ENCODE results near the gene ERBB4. TPM values are rescaled to one million over a fixed set of nuclear protein-coding genes. Genes with fewer than 3 reads are reported as not detected.

ERBB4 gene
- total RNA-seq, 6 donors from 2014 or later: 3.3 to 24.2 (median 11.7) TPM

DNA sequence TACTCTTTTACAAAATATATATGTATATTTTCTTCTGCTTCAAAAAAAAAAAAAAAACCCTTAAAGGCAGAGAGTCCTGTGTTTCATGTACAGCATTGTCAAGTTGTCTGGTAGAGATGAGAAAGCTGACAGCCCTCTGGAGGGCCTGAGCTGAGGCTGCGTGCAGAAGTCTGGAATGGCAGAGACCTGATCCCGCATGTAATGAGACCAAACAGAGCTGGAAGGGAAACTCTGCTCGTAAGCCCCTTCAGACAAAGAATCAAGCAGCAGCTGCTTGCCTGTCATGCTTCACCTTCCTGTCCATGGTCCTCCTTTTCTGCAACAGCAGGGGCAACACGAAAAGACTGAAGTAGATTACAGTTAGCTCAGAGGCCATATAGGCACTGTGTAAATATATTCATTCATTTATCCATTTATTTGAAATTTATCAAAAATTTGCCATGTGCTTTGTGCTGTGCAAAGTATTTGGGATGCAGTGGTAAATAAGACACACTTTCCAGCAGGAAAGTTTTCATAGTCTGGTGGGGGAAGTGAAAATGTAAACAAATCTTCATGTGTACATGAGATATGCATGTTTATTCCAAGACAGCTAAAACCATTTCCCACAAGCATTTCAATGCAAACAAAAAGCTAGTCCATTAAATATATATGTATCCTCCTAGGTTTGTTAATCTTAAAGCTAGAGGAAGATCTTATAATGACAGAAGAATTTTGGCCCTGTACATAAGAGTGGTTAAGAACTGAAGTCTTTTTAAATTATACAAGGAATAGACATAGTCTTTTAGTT, 1069.5 kb downstream of the ERBB4 start:
- H3K27ac ChIP-seq: no peak overlapping the region
- DNase-seq: no peak
- TF ChIP-seq POLR2A (IDR thresholded peaks at IDR 0.05): no peak
- TF ChIP-seq, protein P1, sequence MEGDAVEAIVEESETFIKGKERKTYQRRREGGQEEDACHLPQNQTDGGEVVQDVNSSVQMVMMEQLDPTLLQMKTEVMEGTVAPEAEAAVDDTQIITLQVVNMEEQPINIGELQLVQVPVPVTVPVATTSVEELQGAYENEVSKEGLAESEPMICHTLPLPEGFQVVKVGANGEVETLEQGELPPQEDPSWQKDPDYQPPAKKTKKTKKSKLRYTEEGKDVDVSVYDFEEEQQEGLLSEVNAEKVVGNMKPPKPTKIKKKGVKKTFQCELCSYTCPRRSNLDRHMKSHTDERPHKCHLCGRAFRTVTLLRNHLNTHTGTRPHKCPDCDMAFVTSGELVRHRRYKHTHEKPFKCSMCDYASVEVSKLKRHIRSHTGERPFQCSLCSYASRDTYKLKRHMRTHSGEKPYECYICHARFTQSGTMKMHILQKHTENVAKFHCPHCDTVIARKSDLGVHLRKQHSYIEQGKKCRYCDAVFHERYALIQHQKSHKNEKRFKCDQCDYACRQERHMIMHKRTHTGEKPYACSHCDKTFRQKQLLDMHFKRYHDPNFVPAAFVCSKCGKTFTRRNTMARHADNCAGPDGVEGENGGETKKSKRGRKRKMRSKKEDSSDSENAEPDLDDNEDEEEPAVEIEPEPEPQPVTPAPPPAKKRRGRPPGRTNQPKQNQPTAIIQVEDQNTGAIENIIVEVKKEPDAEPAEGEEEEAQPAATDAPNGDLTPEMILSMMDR (IDR thresholded peaks at IDR 0.05): no peak
- no peak for TF ChIP-seq EP300 (IDR thresholded peaks at IDR 0.05)
- TF ChIP-seq POLR2AphosphoS5 (IDR thresholded peaks at IDR 0.05): no peak

DNA sequence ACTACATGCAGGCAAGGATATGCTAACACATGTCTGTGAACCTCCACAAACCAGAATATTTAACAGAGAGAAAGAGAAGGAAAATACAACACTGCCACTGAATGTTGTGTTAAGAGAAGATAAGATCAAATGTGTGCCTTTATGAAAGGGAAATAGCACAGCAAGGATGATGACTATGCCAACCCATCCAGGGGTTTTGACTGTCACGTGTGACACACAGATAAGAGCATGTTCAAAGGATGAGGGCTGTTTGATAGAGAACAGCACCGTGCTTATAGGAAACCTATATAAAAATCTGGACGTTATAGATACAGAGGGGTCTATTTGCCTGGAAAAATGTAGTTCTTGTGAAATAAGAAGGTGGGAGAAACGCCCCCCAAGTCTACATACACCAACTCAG, 1070.4 kb downstream of the ERBB4 start:
- no peak overlapping the region for H3K4me3 ChIP-seq
- no peaks in the 10 kb centered on the region for H3K4me1 ChIP-seq
- no peak overlapping the region for H3K27ac ChIP-seq
- no peaks in the 10 kb centered on the region for H3K36me3 ChIP-seq
- ATAC-seq (ENCODE audit: low FRiP score in 2 of 2): no peak
- no peaks in the 10 kb centered on the region for H3K27me3 ChIP-seq
- 52 to 55% methylated on average over 4 of the region's 4 CpGs for WGBS, 2 donors
- no peaks in the 10 kb centered on the region for H3K9me3 ChIP-seq
- no peak for TF ChIP-seq EP300 (IDR thresholded peaks at IDR 0.05)
- no peak for TF ChIP-seq POLR2A (IDR thresholded peaks at IDR 0.05)
- no peak for TF ChIP-seq POLR2AphosphoS5 (IDR thresholded peaks at IDR 0.05)
- TF ChIP-seq, protein P1 (IDR thresholded peaks at IDR 0.05): no peak
- no peak for DNase-seq

More for the DNA sequence above, 1069.5 kb downstream of the ERBB4 start:
- WGBS, 2 donors: 41 to 45% methylated on average over 4 of the region's 4 CpGs
- H3K4me3 ChIP-seq: no peak overlapping the region
- H3K27me3 ChIP-seq: no peaks in the 10 kb centered on the region
- H3K9me3 ChIP-seq: no peaks in the 10 kb centered on the region
- no peaks in the 10 kb centered on the region for H3K36me3 ChIP-seq
- ATAC-seq (ENCODE audit: low FRiP score in 2 of 2): no peak
- H3K4me1 ChIP-seq: no peaks in the 10 kb centered on the region

DNA sequence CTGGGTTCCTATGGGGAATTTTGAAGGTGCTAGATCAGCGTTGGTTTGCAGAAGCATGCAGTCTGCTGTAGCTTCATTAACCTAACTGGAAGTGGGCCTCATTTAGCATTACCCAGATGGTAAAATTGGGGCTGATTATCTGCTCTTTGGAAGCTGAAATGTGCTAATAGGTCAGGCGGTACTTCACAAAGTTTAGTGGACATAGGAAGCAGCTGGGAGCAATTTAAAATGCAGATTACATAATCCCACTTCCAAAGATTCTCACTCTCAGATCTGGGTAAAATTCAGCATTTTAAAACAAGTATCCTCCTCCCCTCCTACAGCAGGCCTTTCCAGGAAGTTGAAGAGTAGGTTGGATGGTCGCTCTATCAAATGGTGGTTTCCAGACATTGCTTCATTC, 1075.2 kb downstream of the ERBB4 start:
- no peak overlapping the region for H3K27ac ChIP-seq
- H3K4me1 ChIP-seq: no peaks in the 10 kb centered on the region
- no peak overlapping the region for H3K4me3 ChIP-seq
- H3K9me3 ChIP-seq: no peaks in the 10 kb centered on the region
- ATAC-seq (ENCODE audit: low FRiP score in 2 of 2): no peak
- H3K36me3 ChIP-seq: no peaks in the 10 kb centered on the region
- no peak for DNase-seq
- 62 to 77% methylated on average over 3 of the region's 3 CpGs for WGBS, 2 donors
- no peaks in the 10 kb centered on the region for H3K27me3 ChIP-seq
- TF ChIP-seq POLR2AphosphoS5 (IDR thresholded peaks at IDR 0.05) (no peak), POLR2A (IDR thresholded peaks at IDR 0.05) (no peak), EP300 (IDR thresholded peaks at IDR 0.05) (no peak)
- TF ChIP-seq, protein P1 (IDR thresholded peaks at IDR 0.05): no peak

DNA sequence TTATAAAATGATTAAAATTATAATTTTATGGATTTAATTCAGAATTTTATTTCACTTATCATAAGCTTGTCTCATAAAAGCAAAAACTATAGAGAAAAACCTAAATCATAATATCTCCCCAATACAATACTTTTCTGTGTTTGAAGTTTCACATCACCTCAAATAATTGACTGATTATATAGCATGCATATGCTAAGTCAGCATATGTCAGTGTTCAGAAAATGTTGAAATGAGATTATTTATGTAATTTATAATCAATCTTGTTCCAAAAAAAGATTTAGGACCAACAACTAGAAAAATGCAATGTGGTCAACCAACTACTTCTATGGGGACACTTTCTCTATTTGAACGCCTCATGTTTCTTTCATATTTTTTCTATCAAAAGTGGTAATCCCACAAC, 1079.6 kb downstream of the ERBB4 start:
- ATAC-seq (ENCODE audit: low FRiP score in 2 of 2): no peak
- Histone ChIP-seq H3K4me3 (no peak overlapping the region), H3K9me3 (no peaks in the 10 kb centered on the region), H3K4me1 (no peaks in the 10 kb centered on the region), H3K27me3 (no peaks in the 10 kb centered on the region), H3K27ac (no peak overlapping the region), H3K36me3 (no peaks in the 10 kb centered on the region)
- WGBS, 2 donors: 96% methylated on average over 1 of the region's 1 CpG
- TF ChIP-seq POLR2A (IDR thresholded peaks at IDR 0.05) (no peak), POLR2AphosphoS5 (IDR thresholded peaks at IDR 0.05) (no peak), EP300 (IDR thresholded peaks at IDR 0.05) (no peak)
- TF ChIP-seq, protein P1 (IDR thresholded peaks at IDR 0.05): no peak
- DNase-seq: no peak

DNA sequence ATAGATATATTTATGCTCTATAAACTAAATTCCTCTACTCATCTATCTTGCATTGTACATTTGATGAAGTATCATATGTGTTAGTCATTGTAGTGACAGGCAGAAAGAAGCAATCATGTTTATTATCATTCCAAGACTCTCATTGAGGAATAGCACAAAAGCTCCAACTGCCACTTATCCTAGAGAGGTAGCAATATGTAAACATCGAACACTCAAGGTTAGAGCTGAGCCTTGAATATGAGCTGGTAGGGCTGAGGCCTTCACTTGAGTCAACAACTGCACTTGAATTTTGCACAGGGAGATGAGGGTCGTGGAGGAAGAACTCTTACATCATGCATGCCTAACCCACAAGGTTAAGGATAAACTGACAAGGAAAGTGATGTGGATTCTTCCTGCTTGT, 1081.3 kb downstream of the ERBB4 start:
- Histone ChIP-seq H3K27me3 (no peaks in the 10 kb centered on the region), H3K27ac (no peak overlapping the region), H3K4me1 (no peaks in the 10 kb centered on the region), H3K36me3 (no peaks in the 10 kb centered on the region), H3K4me3 (no peak overlapping the region), H3K9me3 (no peaks in the 10 kb centered on the region)
- no peak for ATAC-seq (ENCODE audit: low FRiP score in 2 of 2)
- TF ChIP-seq EP300 (IDR thresholded peaks at IDR 0.05) (no peak), POLR2AphosphoS5 (IDR thresholded peaks at IDR 0.05) (no peak), POLR2A (IDR thresholded peaks at IDR 0.05) (no peak)
- TF ChIP-seq, protein P1 (IDR thresholded peaks at IDR 0.05): no peak
- DNase-seq: peak in 1 of 2 donors; percentile 21
- WGBS, 2 donors: 41 to 42% methylated on average over 2 of the region's 2 CpGs
